Ishikawa (cell line): Measurements from ENCODE around the gene GARNL3.

ENCODE experiments used
- CEBPB ChIP-seq: IDR thresholded peaks from 2 replicates; pipeline ENCODE4 v1.6.1; 2012
- EGR1 ChIP-seq: IDR thresholded peaks from 2 replicates; pipeline ENCODE4 v1.6.1; 2012
- EP300 ChIP-seq: IDR thresholded peaks from 2 replicates; pipeline ENCODE4 v1.6.1; 2012; ENCODE audit warnings: borderline replicate concordance
- MAX ChIP-seq: IDR thresholded peaks from 2 replicates; pipeline ENCODE4 v1.6.1; 2012
- RAD21 ChIP-seq: IDR thresholded peaks from 2 replicates; pipeline ENCODE4 v1.6.1; 2012; ENCODE audit warnings: low read depth
- REST ChIP-seq: IDR thresholded peaks from 2 replicates; pipeline ENCODE4 v1.6.1; 2012; ENCODE audit warnings: low read depth, mild to moderate bottlenecking
- TAF1 ChIP-seq: IDR thresholded peaks from 2 replicates; pipeline ENCODE4 v1.6.1; 2012; ENCODE audit warnings: low read depth, mild to moderate bottlenecking
- TCF12 ChIP-seq: IDR thresholded peaks from 2 replicates; pipeline ENCODE4 v1.6.1; 2012; ENCODE audit warnings: low read depth
- TEAD4 ChIP-seq: IDR thresholded peaks from 2 replicates; pipeline ENCODE4 v1.6.1; 2012
- USF1 ChIP-seq: IDR thresholded peaks from 2 replicates; pipeline ENCODE4 v1.6.1; 2012
- YY1 ChIP-seq: IDR thresholded peaks from 2 replicates; pipeline ENCODE4 v1.6.1; 2012; ENCODE audit warnings: low read depth
- ZBTB7A ChIP-seq: IDR thresholded peaks from 2 replicates; pipeline ENCODE4 v1.6.1; 2012; ENCODE audit warnings: low read depth

GRCh38 chr9:127311239-127311741 lies 46.7 kb downstream of the GARNL3 start:
- TF ChIP-seq EGR1, result no peak
- TF ChIP-seq YY1, result no peak
- peak; percentile 46 for TF ChIP-seq RAD21
- TF ChIP-seq TEAD4, result no peak
- TF ChIP-seq MAX, result no peak
- TF ChIP-seq EP300, result no peak
- TF ChIP-seq ZBTB7A, result no peak
- no peak for TF ChIP-seq REST
- TF ChIP-seq TAF1, result no peak
- no peak for TF ChIP-seq TCF12
- no peak for TF ChIP-seq CEBPB
- no peak for TF ChIP-seq USF1
